CD4-positive, alpha-beta T cell treated with Interleukin-4 for 4 hours (primary cell): Measurements from ENCODE around the gene AATF.

Source experiments
- DNase-seq: peaks from one replicate; pipeline ENCODE4 v3.0.0-alpha.2; 2020

Gene AATF

GRCh38 chr17:36931697-36932382 lies 16.9 kb upstream of the AATF start:
- no peak for DNase-seq

- no peak for DNase-seq
These were observed 16.4 kb upstream of the AATF start for GRCh38 chr17:36932383-36932693.

GRCh38 chr17:36932694-36933511 lies 15.9 kb upstream of the AATF start:
- no peak for DNase-seq

GRCh38 chr17:36933512-36934143 lies 15.1 kb upstream of the AATF start:
- no peak for DNase-seq

- no peak for DNase-seq
These were observed 14.5 kb upstream of the AATF start for GRCh38 chr17:36934144-36934691.

- DNase-seq: no peak
These were observed 13.8 kb upstream of the AATF start for GRCh38 chr17:36934692-36935630.

- DNase-seq: no peak
These were observed 12.9 kb upstream of the AATF start for GRCh38 chr17:36935671-36936454.

- DNase-seq: no peak
These were observed 12.2 kb upstream of the AATF start for GRCh38 chr17:36936455-36937000.

- no peak for DNase-seq
These were observed 11.5 kb upstream of the AATF start, which contains the start of gene LHX1 for GRCh38 chr17:36937001-36937958. TSS of gene LHX1 (plus strand) at chr17:36937475. CDS start at chr17:36938198, 723 bp downstream.

- no peak for DNase-seq
These were observed 10.7 kb upstream of the AATF start for GRCh38 chr17:36937959-36938565.

GRCh38 chr17:36938566-36939051 lies 10.1 kb upstream of the AATF start:
- no peak for DNase-seq

- no peak for DNase-seq
These were observed 9.5 kb upstream of the AATF start for GRCh38 chr17:36939052-36939801.

GRCh38 chr17:36939802-36940312 lies 8.9 kb upstream of the AATF start:
- no peak for DNase-seq

GRCh38 chr17:36940313-36941264 lies 8.2 kb upstream of the AATF start:
- no peak for DNase-seq

GRCh38 chr17:36941265-36942010 lies 7.3 kb upstream of the AATF start:
- DNase-seq: no peak

- DNase-seq: no peak
These were observed 6.6 kb upstream of the AATF start for GRCh38 chr17:36942019-36942599.
